K562 (cell line): ENCODE data around the gene ATAD3B. TPM values are rescaled to one million over a fixed set of nuclear protein-coding genes. Genes with fewer than 3 reads are reported as not detected.

ENCODE experiments used
- ATAC-seq: fragments of 200-7000 bp; cut with Tn5 transposase; 3 replicates; pipeline ENCODE4 v1.9.1; 2020; ENCODE audit warnings: moderate library complexity
- BruUV-seq: library from RNA; stranded (reverse); fragments of 400-500 nt; replicated peaks from 2 replicates; lab custom pipeline; 2021; lab: Mats Ljungman, UMichigan
- CTCF ChIA-PET: fragments of 300-600 bp; formaldehyde crosslinking; extraction: SDS; loops from one replicate; lab custom pipeline; 2021; ENCODE audit warnings: low intra/inter-chr PET ratio; lab: Yijun Ruan, JAX
- POLR2A ChIA-PET: fragments of 300-600, 350-650 bp; sonication (Branson Sonifier 250); formaldehyde crosslinking; extraction: SDS; loops from one replicate; lab custom pipeline; 2021; ENCODE audit warnings: antibody characterized with exemption, inconsistent platforms; lab: Yijun Ruan, JAX
- DNase-seq, 4 experiments: peaks; one replicate each; pipeline versions ENCODE4 v3.0.0 to v3.0.0-alpha.2; 2011 to 2018; ENCODE audit warnings: low spot score in 3 of 4, mixed read lengths in 3 of 4; ENCODE audit errors: extremely low read depth in 1 of 4
- FAIRE-seq: peaks from 2 replicates; lab custom pipeline; 2011; peaks lifted over from hg19 to GRCh38; lab: Jason Lieb, UNC
- H2AFZ ChIP-seq: 2 replicates; pipeline ENCODE4 v1.6.0; 2011; ENCODE audit warnings: low read depth, low read length, control low read depth, inconsistent platforms
- H3K27ac ChIP-seq: fragments of 200-600 bp; 3 replicates; pipeline ENCODE4 v1.8.0; 2011; ENCODE audit warnings: low read depth, mild to moderate bottlenecking, control low read depth, inconsistent platforms, low read length, moderate library complexity, mixed read lengths; ENCODE audit errors: extremely low read depth
- H3K27me3 ChIP-seq, 2 experiments: fragments of 300-600 bp in 1 of 2; 2 replicates in 1 of 2; 3 replicates in 1 of 2; pipeline versions ENCODE4 v1.6.0 to v1.8.0; 2011; ENCODE audit warnings: inconsistent platforms in 2 of 2, low read length in 2 of 2, mild to moderate bottlenecking in 1 of 2, mixed read lengths in 1 of 2, moderate library complexity in 1 of 2; ENCODE audit not compliant: control insufficient read depth in 2 of 2, insufficient read depth in 2 of 2
- H3K36me3 ChIP-seq: fragments of 300-600 bp; 3 replicates; pipeline ENCODE4 v1.8.0; 2011; ENCODE audit warnings: mild to moderate bottlenecking, low read length, inconsistent platforms; ENCODE audit not compliant: control insufficient read depth, insufficient read depth
- H3K4me1 ChIP-seq, 2 experiments: fragments of 200-600 bp in 1 of 2; replicated peaks in 1 of 2; 2 replicates in 1 of 2; 3 replicates in 1 of 2; pipeline versions ENCODE4 v1.5.1 to v1.8.0; 2011; ENCODE audit warnings: inconsistent platforms in 2 of 2, low read length in 2 of 2, mild to moderate bottlenecking in 1 of 2, mixed read lengths in 1 of 2, moderate library complexity in 1 of 2; ENCODE audit not compliant: control insufficient read depth in 2 of 2, insufficient read depth in 2 of 2
- H3K4me2 ChIP-seq: 2 replicates; pipeline ENCODE4 v1.6.1; 2011; ENCODE audit warnings: low read length, control low read depth, inconsistent platforms, mixed read lengths; ENCODE audit not compliant: insufficient read depth
- H3K4me3 ChIP-seq: fragments of 200-600 bp; sonication (generic), shearing (Covaris generic); 2 replicates; pipeline ENCODE4 v1.5.1; 2016; ENCODE audit warnings: control low read depth, inconsistent platforms
- H3K79me2 ChIP-seq: fragments of 200-600 bp; 3 replicates; pipeline ENCODE4 v1.8.0; 2011; ENCODE audit warnings: low read length, inconsistent platforms; ENCODE audit not compliant: control insufficient read depth, insufficient read depth
- H3K9ac ChIP-seq, 2 experiments: 2 replicates each; pipeline versions ENCODE4 v1.6.0 to v1.6.1; 2011; ENCODE audit warnings: low read depth in 2 of 2, low read length in 2 of 2, control low read depth in 1 of 2, inconsistent platforms in 1 of 2, mild to moderate bottlenecking in 1 of 2, mixed read lengths in 1 of 2; ENCODE audit not compliant: insufficient read depth in 1 of 2
- H3K9me1 ChIP-seq: one replicate; pipeline ENCODE4 v1.6.0; 2011; ENCODE audit warnings: inconsistent platforms, mild to moderate bottlenecking, low read length, moderate library complexity; ENCODE audit not compliant: control insufficient read depth, insufficient read depth
- H3K9me3 ChIP-seq: replicated peaks from 2 replicates; pipeline ENCODE4 v1.5.1; 2011; ENCODE audit warnings: low read depth, low read length, inconsistent platforms; ENCODE audit not compliant: control insufficient read depth, insufficient read depth
- H4K20me1 ChIP-seq: replicated peaks from 2 replicates; pipeline ENCODE4 v1.6.1; 2011; ENCODE audit warnings: low read length, inconsistent platforms, mixed read lengths; ENCODE audit not compliant: control insufficient read depth, insufficient read depth
- DACH1 ChIP-seq: fragments of 450-650 bp; IDR thresholded peaks from 2 replicates; pipeline ENCODE4 v1.6.1; 2018; ENCODE audit not compliant: partially characterized antibody
- NFIC ChIP-seq: fragments of 450-650 bp; IDR thresholded peaks from 2 replicates; pipeline ENCODE4 v1.6.1; 2017; ENCODE audit warnings: mild to moderate bottlenecking, inconsistent platforms
- POLR2A ChIP-seq: fragments of 450-650 bp; conservative IDR thresholded peaks from 2 replicates; pipeline ENCODE4 v1.6.1; 2016
- POLR2G ChIP-seq: fragments of 200-400 bp; formaldehyde crosslinking; IDR thresholded peaks from 2 replicates; pipeline ENCODE4 v1.6.1; 2017; ENCODE audit warnings: low read depth, mild to moderate bottlenecking, antibody characterized with exemption, low read length, moderate library complexity
- RBFOX2 ChIP-seq: fragments of 200-400 bp; formaldehyde crosslinking; IDR thresholded peaks from 2 replicates; pipeline ENCODE4 v1.6.1; 2017; ENCODE audit warnings: low read depth, mild to moderate bottlenecking, low read length, moderate library complexity
- SUPT5H ChIP-seq: fragments of 450-650 bp; IDR thresholded peaks from 2 replicates; pipeline ENCODE4 v1.6.1; 2016
- ZKSCAN1 ChIP-seq: fragments of 150-350 bp; IDR thresholded peaks from 2 replicates; pipeline ENCODE4 v1.6.1; 2016; ENCODE audit warnings: low read depth, low read length
- ZNF217 ChIP-seq: sonication (generic); formaldehyde crosslinking; IDR thresholded peaks from 2 replicates; pipeline ENCODE4 v1.8.0; 2022; ENCODE audit warnings: mild to moderate bottlenecking, missing genetic modification reagents
- WGBS: fragments of 100-300 bp; shearing (Covaris generic); methylation state at CpG from one replicate; pipeline ENCODE4 v1.1.6; 2016; ENCODE audit warnings: low coverage, mixed read lengths; ENCODE audit not compliant: insufficient coverage; ENCODE audit errors: missing lambda C conversion rate; 5-methylcytosine and 5-hydroxymethylcytosine counted together
- in situ Hi-C: fragments of 300-500 bp; cut with MboI; formaldehyde crosslinking; loops from 4 replicates; pipeline ENCODE4 v1.15.0; 2018; ENCODE audit warnings: inconsistent platforms, mixed read lengths
- intact Hi-C: fragments of 100-400 bp; cut with micrococcal nuclease; formaldehyde crosslinking; loops from 2 replicates; pipeline ENCODE4 v1.14.2; 2022
- polyA plus RNA-seq, 8 experiments: library from polyadenylated mRNA; depleted of rRNA in 4 of 8; stranded (reverse) in 5 of 8; unstranded in 3 of 8; fragments of >200 nt; fragmentation: Nextera tagmentation in 2 of 8; fragmentation: Illumina TruSeq in 1 of 8; extraction: Ambion mirVana in 2 of 8; extraction: Trizol in 1 of 8; gene quantifications; 2 replicates each; pipeline versions ENCODE4 v1.2.1 to v1.2.3, GENCODE V29; 2011 to 2014; ENCODE audit warnings: inconsistent platforms in 1 of 8, missing spikeins in 1 of 8
- total RNA-seq, 7 experiments: library from RNA; depleted of rRNA in 6 of 7; stranded (reverse); fragments of >200 nt in 6 of 7; fragmentation: Illumina TruSeq in 2 of 7; extraction: Trizol in 2 of 7; gene quantifications; 2 replicates each; pipeline versions ENCODE4 v1.2.1 to v1.2.3, GENCODE V29; 2011 to 2021; ENCODE audit warnings: low replicate concordance in 1 of 7
- TF ChIP-seq, protein P1 (sequence below): fragments of 450-650 bp; formaldehyde crosslinking; conservative IDR thresholded peaks from 2 replicates; pipeline ENCODE4 v1.4.0; 2022; ENCODE audit warnings: mild to moderate bottlenecking, missing genetic modification characterization
- TF ChIP-seq, protein P2 (sequence below): sonication (generic); formaldehyde crosslinking; IDR thresholded peaks from 2 replicates; pipeline ENCODE4 v1.8.0; 2022; ENCODE audit warnings: missing genetic modification reagents, mild to moderate bottlenecking, moderate library complexity, borderline replicate concordance

Gene ATAD3B
- total and polyA plus RNA-seq, 9 of the 15 experiments (the other 6 are each of a cell fraction or from before 2014, with no cell fraction given), result 0.07 to 113 (median 27.7) TPM

DNA sequence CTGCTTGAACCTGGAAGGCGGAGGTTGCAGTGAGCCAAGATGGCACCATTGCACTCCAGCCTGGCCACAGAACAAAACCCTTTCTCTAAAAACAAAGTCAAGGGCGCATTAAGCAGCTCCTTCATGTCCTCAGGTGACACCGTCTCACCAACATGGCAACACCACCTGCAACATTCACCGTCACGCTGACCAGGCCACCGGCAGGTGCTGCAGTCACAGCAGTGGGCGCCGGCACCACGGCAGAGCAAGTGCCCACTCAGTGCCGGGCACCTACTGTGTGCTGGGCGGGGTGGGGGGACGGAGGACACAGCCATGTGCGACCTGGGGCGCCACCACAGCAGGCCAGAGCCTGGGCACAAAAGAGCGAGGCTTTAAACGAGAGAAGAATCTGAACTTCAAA, 12.1 kb downstream of the ATAD3B start:
- CTCF ChIA-PET, result no interaction called here
- BruUV-seq, result TSS peak; percentile 41

More for the DNA sequence above, 12.1 kb downstream of the ATAD3B start:
- POLR2A ChIA-PET, result no interaction called here
- Histone ChIP-seq H3K9me3 (no peaks in the 10 kb centered on the region), H3K27me3 (no peaks in the 10 kb centered on the region; a peak in 2 of 5 replicates), H3K27ac (no peak overlapping the region), H3K4me2 (no peak overlapping the region), H3K4me3 (no peak overlapping the region)
- DNase-seq (no peak), ATAC-seq (no peak)
- in situ Hi-C loops, result no loop called here
- TF ChIP-seq SUPT5H (peak; percentile 35), RBFOX2 (0 out of 2 replicates have a peak, but pooled peaks have one; percentile 28), POLR2A (peak; percentile 50), ZNF217 (CRISPR knock-in tag) (no peak), ZKSCAN1 (peak; percentile 95), POLR2G (peak; percentile 61), DACH1 (no peak), NFIC (no peak)
- TF ChIP-seq, protein P1, sequence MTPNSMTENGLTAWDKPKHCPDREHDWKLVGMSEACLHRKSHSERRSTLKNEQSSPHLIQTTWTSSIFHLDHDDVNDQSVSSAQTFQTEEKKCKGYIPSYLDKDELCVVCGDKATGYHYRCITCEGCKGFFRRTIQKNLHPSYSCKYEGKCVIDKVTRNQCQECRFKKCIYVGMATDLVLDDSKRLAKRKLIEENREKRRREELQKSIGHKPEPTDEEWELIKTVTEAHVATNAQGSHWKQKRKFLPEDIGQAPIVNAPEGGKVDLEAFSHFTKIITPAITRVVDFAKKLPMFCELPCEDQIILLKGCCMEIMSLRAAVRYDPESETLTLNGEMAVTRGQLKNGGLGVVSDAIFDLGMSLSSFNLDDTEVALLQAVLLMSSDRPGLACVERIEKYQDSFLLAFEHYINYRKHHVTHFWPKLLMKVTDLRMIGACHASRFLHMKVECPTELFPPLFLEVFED (CRISPR knock-in tag), result no peak
- TF ChIP-seq, protein P2, sequence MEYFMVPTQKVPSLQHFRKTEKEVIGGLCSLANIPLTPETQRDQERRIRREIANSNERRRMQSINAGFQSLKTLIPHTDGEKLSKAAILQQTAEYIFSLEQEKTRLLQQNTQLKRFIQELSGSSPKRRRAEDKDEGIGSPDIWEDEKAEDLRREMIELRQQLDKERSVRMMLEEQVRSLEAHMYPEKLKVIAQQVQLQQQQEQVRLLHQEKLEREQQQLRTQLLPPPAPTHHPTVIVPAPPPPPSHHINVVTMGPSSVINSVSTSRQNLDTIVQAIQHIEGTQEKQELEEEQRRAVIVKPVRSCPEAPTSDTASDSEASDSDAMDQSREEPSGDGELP (CRISPR knock-in tag), result 0 out of 2 replicates have a peak, but pooled peaks have one; percentile 16
- TF ChIP-seq, all 486 proteins: peak for 6
- peaks cover 4% of the 10 kb centered on the region; the same call in 2 of the 3 replicates for H3K79me2 ChIP-seq
- 96% methylated on average over 16 of the region's 16 CpGs for WGBS
- peaks cover 0 to 11% of the 10 kb centered on the region in 2 experiments; a peak in 1 of 5 replicates for H3K4me1 ChIP-seq
- no peaks in the 10 kb centered on the region for H4K20me1 ChIP-seq
- H3K36me3 ChIP-seq, result peaks cover 77% of the 10 kb centered on the region
- no peaks in the 10 kb centered on the region for H3K9me1 ChIP-seq
- no peak for FAIRE-seq
- H3K9ac ChIP-seq, result no peak overlapping the region
- no peak overlapping the region for H2AFZ ChIP-seq
- intact Hi-C loops, result no loop called here
